Mesenteric fat pad (tissue), 1 donor: Measurements from ENCODE around the gene STARD13. TPM values are rescaled to one million over a fixed set of nuclear protein-coding genes. Genes with fewer than 3 reads are reported as not detected.

Experiments
- DNase-seq: peaks from one replicate; pipeline ENCODE4 v3.0.0-alpha.2; 2020; ENCODE audit warnings: low spot score
- long read RNA-seq: library from polyadenylated mRNA; unstranded; transcript quantifications from one replicate; pipeline ENCODE4 v2.0.0, GENCODE V29; 2020
- total RNA-seq: library from RNA; stranded (reverse); fragmentation: NEBNext Ultra II Directional; extraction: Animal tissue kit (Norgen Biotek cat#: 25700); gene quantifications from one replicate; pipeline ENCODE4 v1.2.1, GENCODE V29; 2021
- donor health status: DM: yes; HTN: yes; CAD: no.

The STARD13 gene, protein sequence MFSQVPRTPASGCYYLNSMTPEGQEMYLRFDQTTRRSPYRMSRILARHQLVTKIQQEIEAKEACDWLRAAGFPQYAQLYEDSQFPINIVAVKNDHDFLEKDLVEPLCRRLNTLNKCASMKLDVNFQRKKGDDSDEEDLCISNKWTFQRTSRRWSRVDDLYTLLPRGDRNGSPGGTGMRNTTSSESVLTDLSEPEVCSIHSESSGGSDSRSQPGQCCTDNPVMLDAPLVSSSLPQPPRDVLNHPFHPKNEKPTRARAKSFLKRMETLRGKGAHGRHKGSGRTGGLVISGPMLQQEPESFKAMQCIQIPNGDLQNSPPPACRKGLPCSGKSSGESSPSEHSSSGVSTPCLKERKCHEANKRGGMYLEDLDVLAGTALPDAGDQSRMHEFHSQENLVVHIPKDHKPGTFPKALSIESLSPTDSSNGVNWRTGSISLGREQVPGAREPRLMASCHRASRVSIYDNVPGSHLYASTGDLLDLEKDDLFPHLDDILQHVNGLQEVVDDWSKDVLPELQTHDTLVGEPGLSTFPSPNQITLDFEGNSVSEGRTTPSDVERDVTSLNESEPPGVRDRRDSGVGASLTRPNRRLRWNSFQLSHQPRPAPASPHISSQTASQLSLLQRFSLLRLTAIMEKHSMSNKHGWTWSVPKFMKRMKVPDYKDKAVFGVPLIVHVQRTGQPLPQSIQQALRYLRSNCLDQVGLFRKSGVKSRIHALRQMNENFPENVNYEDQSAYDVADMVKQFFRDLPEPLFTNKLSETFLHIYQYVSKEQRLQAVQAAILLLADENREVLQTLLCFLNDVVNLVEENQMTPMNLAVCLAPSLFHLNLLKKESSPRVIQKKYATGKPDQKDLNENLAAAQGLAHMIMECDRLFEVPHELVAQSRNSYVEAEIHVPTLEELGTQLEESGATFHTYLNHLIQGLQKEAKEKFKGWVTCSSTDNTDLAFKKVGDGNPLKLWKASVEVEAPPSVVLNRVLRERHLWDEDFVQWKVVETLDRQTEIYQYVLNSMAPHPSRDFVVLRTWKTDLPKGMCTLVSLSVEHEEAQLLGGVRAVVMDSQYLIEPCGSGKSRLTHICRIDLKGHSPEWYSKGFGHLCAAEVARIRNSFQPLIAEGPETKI
- 59.2 TPM for total RNA-seq
- long read RNA-seq, partial matches to known transcripts = 4 of 37 reads
- long read RNA-seq, other reads (novel, unspliced or antisense) = 30 of 37 reads

DNA sequence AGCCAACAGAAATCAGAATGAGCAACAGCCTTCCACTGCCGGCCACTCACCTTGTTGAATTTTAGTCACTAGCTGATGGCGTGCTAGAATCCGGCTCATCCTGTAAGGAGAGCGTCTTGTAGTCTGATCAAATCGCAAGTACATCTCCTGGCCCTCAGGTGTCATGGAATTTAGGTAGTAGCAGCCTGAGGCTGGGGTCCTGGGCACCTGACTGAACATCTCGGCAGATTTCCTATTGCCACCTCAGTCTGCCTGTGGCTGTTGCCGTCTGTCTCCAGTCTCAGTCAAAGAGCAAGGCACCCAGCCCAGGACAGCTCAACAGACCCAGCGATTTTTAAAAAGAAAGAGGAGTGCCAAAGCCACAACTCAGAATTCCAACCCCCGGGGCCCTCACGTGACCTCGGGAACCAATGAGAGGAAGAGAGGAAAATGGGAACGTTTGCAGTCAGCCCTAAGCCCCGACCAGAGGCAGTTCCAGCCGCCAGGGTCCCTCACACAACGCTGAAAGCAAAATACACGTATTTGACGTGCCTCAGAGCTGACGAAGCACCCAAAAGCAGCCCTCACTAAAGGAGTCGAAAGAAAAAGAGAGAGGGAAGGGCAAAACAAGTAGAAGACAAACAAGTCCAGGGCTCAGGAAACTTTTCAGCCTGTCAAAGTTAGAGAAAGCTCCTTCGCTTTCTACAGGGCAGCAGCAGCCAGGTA is at the start of gene STARD13:
Gene STARD13, minus strand, starts transcription at position 336 of the 705 bp plus-strand sequence. Its CDS starts 117 bp downstream, at position 219.
- peak; percentile 94 for DNase-seq

DNA sequence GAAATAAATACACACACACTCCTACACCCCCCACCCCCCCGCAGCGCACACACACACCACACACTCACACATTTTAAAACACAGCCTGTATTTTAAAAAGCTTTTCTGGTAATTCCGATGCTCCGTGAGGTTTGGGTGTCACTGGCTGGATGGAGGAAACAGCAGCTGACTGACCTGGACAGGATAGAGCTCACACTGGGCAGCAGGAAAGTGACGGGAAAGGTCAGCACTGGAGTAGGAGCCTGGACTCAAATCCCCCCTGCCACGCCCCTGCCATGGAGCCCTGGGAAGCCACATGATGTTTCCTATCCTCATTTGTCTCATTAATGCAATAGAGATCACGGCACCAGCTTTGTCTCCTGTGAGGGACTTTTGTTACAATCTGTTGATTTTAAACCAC is 49.3 kb upstream of the STARD13 start:
- DNase-seq = no peak

DNA sequence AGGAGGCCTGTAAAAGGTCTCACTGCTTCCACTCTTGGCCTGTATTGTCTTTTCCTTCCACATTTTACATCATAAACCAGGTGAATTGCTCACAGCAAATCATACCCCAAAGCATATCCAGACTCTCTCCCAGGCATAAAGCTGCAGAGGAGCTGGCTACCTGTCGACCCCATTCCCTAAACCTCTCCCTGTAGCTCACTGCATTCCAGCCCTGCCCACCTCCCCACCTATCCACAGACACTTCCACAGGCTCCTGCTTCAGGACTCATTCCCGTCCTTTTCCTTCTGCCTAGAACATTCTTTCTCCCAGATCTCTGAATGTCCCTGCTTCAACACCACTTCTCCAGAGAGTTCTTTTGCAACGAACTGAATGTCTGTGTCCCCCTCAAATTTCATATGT is 46.4 kb upstream of the STARD13 start:
- DNase-seq = no peak

DNA sequence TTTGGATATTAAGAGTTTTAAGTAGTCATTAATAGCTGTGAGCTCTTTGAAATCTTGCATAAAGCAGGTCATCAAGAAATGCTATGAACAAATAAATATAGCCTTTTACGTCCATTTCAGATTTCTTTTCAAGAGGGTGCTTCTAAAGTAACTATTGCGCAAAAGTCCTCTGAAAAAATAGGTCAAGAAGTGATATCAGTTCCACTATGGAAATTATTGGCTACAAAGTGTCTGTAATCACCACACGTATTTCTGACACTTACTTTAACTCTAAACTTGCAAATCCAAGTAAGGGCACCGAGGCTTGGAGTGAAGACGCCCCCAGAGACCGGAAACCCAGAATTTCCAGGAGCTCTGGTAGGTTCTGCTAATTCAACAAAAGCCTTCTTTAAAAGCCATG is 44.9 kb upstream of the STARD13 start:
- DNase-seq = no peak

DNA sequence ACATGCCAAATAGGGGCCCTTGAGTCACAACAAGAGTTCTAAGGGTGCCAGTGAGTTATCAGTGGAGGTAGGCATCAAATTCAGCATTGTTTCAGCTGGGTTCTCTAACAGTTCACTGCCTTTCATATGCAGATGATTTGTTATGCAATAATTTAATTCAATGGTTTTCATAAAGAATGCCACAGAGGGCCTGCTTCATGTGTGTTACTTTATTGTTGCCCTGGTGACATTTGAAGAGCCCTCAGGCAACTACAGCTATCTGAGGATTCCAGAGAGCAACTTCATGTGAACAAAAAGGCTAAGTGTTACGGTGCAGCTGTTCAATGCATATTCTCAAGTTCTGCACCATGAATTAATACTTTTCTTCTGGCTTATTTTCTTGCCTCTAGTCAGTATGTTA is 43.1 kb upstream of the STARD13 start:
- no peak for DNase-seq

DNA sequence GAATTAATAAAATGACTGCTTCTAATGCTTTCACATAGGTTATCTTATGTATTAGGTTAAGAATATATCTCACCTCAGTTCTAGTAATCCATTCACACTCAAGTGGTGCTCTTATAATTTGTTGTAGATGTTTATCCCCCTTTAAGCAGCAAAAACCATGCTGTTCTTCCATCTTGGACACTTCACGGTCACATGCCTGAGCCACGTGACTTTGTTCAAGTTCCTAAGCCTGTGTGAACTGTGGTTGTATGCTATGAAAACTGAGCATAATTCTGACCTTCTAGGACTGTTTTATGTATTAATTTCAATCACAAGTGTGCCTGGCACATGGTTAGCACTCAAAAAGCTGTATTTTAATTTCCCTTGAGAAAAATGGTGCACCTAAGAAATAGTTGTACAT is 41.2 kb upstream of the STARD13 start:
- DNase-seq = no peak

DNA sequence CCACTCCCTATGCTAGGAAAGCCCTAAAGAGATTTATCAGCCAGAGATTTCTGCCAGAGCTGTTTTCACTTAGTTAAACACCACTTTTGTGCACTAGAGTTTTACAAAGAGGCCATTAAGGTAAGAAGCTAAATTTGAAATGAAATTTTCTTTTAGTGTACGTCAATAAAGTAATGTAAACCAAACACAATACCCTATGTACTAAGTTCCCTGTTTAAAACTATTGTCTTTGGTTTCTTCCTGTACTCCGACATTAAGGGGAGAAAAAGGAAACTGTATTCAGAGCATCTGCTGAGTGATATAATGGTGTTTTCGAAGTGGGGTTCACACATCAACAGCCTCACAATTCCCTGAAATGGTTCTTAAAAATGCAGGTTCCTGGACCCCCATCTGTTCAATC is 40.7 kb upstream of the STARD13 start:
- no peak for DNase-seq

DNA sequence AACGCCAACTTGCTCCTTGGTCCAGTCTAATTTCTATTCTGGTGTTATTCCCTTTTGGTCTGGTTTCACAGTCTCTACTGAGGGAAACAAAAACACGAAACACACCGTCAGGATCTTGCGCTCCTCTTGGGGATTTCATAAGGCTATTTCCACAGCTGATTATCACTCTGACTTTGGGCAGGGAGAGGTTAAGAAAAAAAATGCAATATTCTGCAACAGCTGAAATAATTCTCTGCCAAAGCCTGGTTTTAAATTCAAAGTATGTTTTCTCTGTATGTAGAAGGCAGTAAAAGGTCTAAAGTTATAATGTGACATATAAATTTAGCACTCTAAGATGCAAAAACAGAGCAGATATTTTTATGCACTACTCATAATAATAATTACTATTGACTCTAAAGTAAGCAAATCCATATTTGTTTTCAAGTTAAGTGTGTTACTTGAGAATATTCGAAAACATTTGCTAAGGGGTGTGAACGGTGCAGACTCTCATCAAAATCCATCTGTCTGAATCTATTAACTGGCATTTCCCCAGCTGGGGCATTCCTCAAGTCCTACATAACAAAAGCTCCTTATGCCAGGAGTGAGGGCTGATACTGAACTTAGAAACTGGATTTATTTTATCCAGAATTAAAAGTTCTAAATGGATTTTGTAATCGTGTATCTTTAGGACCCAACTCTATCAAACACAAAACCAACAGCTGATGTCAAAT is 38.4 kb upstream of the STARD13 start:
- DNase-seq = no peak

DNA sequence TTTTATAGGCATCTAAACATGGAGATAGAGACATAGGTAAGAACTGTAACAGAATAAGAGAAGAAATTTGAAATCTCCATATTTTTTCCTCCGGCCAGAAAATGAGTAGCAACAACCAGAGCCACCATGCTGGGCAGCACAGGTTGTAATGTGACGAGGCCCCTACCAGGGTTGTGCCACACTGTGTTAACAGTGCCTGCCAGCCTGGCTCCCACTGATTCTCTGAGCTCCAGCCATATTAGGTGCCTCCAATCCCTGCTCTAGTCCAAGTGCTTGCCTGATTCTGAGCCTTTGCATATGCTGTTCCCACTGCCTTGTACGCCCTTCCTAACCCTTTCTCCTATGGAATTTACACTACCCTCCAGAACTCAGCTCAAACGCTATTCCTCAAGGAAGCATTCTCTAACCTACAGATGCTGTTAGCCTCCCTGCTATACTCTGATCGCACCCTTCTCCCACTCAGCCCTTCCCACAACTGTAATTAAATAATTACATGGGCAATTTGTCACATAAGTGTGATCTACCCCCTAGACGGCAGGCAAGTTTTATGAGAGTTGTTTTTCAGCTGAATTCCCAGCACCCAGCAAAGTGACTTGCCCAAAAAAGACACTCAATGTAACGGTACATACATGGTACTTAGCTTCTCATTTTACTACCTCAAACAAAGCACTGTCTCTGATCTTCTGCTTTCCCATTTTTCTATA is 37.6 kb upstream of the STARD13 start:
- DNase-seq = no peak

DNA sequence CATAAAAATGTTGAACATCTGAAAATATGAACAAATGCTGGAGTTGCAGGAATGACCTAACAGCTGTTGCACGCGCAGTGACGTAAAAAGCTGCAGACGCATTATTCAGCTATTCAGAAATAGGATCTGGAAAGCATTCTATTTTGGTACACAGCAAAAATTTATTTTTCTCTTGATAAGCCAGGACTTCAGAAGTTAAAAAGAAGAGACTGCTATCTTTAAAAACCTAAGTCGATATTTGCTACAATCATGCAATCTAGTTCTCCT is 36.9 kb upstream of the STARD13 start:
- DNase-seq = no peak

DNA sequence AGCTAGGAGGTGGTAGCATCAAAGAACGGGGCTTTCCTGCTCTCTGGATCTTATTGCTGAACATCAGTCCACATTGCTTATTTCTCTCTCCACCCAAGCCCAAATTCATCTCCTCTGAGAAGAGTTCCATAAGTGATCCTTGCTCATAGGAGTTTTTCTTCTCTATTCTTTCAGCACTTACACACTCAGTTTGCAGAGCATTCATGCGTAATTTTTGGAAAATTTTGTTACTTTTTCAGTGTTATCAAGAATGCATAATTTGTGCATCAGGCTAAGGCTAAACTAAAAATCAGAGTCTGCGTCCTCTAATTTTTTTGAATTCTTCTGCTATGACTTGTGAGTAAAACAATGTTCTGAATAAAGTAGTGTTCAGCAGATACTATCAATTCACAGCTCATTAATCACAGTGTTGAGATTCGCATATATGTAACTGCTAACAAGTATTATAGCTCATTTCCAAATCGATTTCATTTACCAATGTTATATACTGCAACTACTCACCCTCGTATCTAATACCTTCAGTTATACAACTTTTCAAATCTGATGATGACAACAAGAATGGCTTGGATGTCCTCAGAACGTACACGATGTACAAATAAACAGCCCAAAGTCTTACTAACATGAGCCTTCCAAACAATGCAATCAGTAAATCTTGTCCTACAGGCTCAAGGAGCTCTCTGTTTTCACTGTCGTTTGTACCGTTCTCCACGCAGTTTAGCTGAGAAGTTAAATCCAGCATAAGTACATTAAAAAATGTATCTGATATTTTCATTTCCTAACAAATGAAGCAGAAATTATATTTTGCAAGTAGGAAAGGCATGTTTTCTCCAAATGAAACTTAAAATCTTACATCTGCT is 36.4 kb upstream of the STARD13 start:
- no peak for DNase-seq

DNA sequence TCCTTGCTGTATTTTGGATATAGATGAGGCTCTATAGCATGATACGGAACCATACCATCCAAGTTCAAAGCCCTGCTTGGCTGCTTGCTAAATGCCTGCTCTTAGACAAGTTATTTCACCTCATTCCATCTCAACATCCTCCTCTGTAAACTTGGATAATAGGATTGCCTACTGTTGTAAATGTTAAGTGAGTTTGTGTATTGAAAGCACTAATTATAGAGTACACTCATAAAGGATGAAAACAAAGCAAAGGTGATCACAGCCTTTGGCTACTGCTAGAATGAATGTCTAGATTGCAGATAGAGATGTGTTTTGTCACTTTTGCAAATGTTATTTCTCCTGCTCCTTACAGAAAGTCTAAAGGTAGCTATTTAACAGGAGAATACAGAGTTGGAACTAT is 34.3 kb upstream of the STARD13 start:
- DNase-seq = no peak

DNA sequence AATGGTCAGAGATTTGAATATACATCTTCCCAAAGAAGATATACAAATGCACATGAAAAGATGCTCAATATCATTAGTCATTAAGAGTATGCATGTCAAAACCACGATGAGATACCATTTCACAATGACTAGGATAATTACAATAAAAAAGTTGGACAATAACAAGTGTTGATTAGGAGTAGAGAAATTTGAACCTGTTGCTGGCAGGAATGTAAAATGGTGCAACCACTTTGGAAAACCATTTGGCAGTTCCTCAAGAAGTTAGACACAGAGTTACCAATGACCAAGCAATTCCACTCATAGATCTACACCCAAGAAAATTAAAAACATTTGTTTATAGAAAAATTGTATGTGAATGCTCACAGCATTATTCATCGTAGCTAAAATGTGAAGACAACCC is 33.2 kb upstream of the STARD13 start:
- no peak for DNase-seq

DNA sequence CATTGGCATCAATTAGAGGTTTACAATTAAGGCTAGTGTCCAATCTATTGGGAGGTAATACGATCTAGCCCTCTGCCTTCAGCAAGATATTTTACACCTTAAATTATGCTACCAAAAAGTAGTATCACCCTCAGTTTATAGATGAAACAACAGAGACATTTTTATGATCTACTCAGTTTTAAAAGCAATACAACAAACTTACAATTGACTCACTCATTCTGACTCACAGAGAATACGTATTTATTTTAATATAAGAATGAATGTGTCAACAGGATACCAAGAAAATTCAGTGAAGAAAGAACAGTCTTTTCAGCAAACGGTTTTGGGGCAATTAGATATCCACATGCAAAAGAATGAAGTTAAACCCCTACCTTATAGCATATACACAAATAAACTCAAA is 32.5 kb upstream of the STARD13 start:
- no peak for DNase-seq

DNA sequence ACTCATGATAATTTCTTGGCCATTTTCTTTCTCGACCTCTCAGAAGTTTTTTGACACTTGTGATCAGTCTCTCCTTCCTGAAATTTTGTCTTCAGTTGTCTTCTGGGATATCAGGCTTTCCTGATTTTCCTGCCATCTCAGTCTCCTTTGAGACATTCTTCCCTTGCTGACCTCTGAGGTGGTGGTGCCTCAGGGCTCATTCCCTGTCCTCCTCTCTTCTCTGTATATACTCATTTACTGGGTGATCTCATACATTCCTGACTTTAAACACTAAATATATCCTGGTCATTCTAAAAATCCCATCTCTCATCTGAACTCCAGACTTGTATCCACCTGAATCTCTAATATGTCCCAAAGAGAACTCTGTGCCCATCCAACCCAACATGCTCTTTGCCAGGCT is 31.3 kb upstream of the STARD13 start:
- DNase-seq = no peak

DNA sequence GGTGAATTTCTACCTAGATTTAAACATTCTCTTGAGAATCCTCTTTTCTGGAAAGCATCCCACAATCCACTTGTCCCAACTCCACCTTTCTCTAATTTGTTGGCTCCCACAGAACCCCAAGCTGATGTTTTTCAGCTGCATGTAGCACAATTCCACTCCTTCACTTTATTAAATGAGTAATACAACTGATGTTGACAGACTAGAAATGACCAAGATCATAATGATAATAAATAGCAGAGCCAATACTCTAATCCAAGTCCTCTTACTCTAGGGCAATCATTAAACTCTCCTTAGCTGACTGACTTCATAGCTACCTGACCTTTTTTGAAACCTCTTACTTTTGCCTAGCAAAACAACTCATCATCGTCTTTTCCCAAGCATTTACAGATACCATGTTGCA is 27.9 kb upstream of the STARD13 start:
- DNase-seq = no peak

DNA sequence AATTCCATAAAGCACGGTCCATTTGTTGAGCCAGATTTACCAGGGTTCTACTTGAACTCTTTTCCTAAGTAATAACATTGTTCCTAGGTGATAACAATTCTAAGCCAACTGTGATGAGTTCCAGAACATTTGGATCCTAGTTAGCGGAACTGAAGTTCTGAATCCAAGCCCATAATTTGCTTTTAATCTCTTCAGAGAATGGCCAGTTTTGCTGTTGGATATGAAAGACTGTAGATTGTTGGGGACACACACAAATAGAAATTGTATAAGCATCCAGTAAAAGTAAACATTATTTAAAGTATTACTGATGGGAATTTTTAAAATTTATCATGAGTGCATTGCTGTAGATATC is 27.3 kb upstream of the STARD13 start:
- no peak for DNase-seq

DNA sequence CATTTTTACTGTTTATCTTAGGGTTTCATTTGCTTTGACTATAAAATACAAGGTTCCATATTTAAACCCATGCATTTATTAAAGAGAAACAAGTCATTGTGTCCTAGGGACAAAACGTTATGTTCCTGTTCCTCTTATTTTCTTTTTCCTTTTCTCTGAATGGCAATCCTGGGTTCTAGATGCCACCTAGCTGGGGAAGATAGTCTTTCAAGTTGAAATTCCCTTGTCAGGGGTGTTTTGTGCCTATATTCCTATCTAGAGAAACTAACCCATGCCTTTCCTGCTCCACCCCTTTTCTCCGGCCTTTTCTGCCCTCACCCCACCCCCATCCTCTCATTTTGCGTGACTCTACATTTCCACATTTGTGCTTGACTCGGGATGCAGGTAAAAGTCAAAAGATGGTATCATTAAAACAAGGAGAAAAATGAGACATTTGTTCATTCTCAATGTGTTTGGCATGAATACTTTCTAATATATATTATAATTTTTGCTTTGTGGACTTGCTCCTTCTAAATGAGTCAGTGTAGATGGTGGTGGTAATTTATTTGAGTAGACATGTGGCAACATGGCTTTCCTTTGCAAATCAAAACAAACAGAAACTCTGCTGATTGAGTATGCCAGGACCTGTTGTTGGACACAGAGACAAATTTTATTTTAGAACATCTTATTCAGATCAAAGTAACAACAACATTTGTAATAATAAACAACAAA is 26.8 kb upstream of the STARD13 start:
- DNase-seq = no peak

DNA sequence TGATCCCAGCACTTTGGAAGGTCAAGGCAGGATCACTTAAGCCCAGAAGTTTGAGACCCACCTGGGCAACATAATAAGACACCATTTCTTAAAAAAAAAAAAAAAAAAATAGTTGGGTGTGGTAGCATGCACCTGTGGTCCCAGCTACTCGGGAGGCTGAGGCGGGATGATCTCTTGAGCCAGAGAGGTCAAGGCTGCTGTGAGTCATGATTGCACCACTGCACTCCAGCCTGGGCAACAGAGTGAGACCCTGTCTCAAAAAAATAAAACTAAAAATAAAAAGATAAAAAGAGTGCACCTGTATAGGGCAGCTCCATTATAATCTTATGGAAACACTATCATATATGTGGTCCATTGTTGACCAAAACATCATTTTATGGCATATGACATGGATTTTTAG is 25.5 kb upstream of the STARD13 start:
- no peak for DNase-seq
